ENCODE results near the gene PDIA6. TPM values are rescaled to one million over a fixed set of nuclear protein-coding genes. Genes with fewer than 3 reads are reported as not detected.

PDIA6 gene
- total and polyA plus RNA-seq, 10 of the 15 experiments (the other 5 are each of a cell fraction or from before 2014, with no cell fraction given), result 148 to 526 (median 209) TPM

DNA sequence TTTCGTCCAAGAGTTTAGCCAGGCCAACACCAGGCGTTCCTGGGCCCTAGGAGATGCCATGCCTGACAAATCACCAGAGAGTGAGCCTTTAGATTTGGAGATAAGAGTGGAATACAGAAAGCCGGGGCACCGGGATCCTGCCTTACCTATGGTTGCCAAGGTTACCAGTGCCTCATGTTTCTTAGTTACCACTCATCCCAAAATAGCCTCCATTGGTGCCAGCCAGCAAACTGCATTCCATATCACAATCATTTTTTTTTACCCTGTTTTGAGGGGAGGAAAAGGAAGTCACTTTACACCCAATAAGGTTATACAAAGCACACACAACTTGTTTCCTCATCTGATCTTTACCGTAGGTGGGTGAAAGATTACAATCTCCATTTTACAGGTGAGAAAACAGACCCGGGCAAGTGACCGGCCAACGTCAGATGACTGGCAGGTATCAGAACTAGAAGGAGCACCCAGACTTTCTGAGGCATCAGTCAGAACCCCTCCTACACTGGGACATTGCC, 48.3 kb upstream of the PDIA6 start (continued):
- TF ChIP-seq ZNF687 (IDR thresholded peaks at IDR 0.05) (no peak), ZZZ3 (IDR thresholded peaks at IDR 0.05; ENCODE audit: control insufficient read depth, insufficient read length, low read depth) (no peak), SIN3A (IDR thresholded peaks at IDR 0.05; ENCODE audit: low read depth, low read length) (no peak)
- TF ChIP-seq, protein P1, sequence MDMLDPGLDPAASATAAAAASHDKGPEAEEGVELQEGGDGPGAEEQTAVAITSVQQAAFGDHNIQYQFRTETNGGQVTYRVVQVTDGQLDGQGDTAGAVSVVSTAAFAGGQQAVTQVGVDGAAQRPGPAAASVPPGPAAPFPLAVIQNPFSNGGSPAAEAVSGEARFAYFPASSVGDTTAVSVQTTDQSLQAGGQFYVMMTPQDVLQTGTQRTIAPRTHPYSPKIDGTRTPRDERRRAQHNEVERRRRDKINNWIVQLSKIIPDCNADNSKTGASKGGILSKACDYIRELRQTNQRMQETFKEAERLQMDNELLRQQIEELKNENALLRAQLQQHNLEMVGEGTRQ (IDR thresholded peaks at IDR 0.05; ENCODE audit: borderline replicate concordance, low read depth, low read length), result no peak
- TF ChIP-seq, protein P2, sequence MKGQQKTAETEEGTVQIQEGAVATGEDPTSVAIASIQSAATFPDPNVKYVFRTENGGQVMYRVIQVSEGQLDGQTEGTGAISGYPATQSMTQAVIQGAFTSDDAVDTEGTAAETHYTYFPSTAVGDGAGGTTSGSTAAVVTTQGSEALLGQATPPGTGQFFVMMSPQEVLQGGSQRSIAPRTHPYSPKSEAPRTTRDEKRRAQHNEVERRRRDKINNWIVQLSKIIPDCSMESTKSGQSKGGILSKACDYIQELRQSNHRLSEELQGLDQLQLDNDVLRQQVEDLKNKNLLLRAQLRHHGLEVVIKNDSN (IDR thresholded peaks at IDR 0.05; ENCODE audit: borderline replicate concordance, extremely low read length, insufficient read depth, low read depth, low read length), result no peak

All from GM12878 (cell line).